ES-I3 (cell line): Measurements from ENCODE around the gene EHMT1.
"Not testable (repeated sequence)": the region's sequence is repeated elsewhere in the genome, so short reads cannot be mapped to it uniquely, and the experiment has no call there.

Experiments used
- H3K36me3 ChIP-seq: 2 replicates; pipeline ENCODE4 v1.6.1; 2013; ENCODE audit warnings: mild to moderate bottlenecking, low read length, control low read depth, moderate library complexity; ENCODE audit not compliant: insufficient read depth
- H3K4me1 ChIP-seq: 2 replicates; pipeline ENCODE4 v1.6.1; 2013; ENCODE audit warnings: mild to moderate bottlenecking, control low read depth, low read length; ENCODE audit not compliant: insufficient read depth
- H3K9ac ChIP-seq: 2 replicates; pipeline ENCODE4 v1.6.1; 2013; ENCODE audit warnings: low read depth, mild to moderate bottlenecking, low read length, moderate library complexity
- H3K9me3 ChIP-seq: 2 replicates; pipeline ENCODE4 v1.6.1; 2013; ENCODE audit warnings: mild to moderate bottlenecking, low read length, moderate library complexity; ENCODE audit not compliant: control insufficient read depth, insufficient read depth

Gene EHMT1

DNA sequence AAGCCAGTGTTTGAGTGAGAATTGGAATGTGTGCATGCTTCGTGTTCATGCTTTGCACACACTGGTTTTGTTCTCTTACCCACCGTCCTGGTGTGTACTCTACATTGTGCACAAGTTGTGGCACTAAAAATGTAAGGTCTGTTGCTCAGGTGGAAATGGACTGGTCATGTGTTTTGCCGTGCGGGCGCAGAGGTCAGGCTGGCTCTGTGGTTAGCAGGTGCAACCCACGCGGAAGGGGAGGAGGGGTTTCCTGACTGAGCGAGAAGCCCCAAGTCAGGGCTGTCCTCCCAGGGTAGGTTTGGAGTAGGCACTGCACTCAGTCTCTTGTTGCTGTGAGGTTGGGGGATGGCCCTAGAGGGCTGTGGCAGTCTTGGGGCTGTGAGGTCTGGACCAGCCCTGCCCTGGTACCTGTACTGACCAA, 86.6 kb downstream of the EHMT1 start:
- no peak overlapping the region for H3K9ac ChIP-seq
- H3K4me1 ChIP-seq: peaks cover 4% of the 10 kb centered on the region; the same call in 1 of the 2 replicates
- H3K9me3 ChIP-seq: peaks cover 15% of the 10 kb centered on the region
- no peaks in the 10 kb centered on the region; the same call in 1 of the 2 replicates for H3K36me3 ChIP-seq

GRCh38 chr9:137705906-137706305, 87.1 kb downstream of the EHMT1 start:
- Histone ChIP-seq H3K9ac (no peak overlapping the region), H3K9me3 (peaks cover 13% of the 10 kb centered on the region), H3K36me3 (no peaks in the 10 kb centered on the region; the same call in 1 of the 2 replicates), H3K4me1 (peaks cover 4% of the 10 kb centered on the region; the same call in 1 of the 2 replicates)

GRCh38 chr9:137707361-137707760, 88.6 kb downstream of the EHMT1 start:
- Histone ChIP-seq H3K9me3 (peaks cover 5% of the 10 kb centered on the region; the same call in 1 of the 2 replicates), H3K36me3 (no peaks in the 10 kb centered on the region), H3K4me1 (peaks cover 4% of the 10 kb centered on the region; the same call in 1 of the 2 replicates), H3K9ac (no peak overlapping the region)

- Histone ChIP-seq H3K9me3 (no peaks in the 10 kb centered on the region), H3K36me3 (no peaks in the 10 kb centered on the region), H3K4me1 (peaks cover 4% of the 10 kb centered on the region; the same call in 1 of the 2 replicates), H3K9ac (no peak overlapping the region)
Observed at GRCh38 chr9:137708590-137709284, 89.9 kb downstream of the EHMT1 start.

- Histone ChIP-seq H3K9me3 (peaks cover 4% of the 10 kb centered on the region; the same call in 1 of the 2 replicates), H3K36me3 (peaks cover 3% of the 10 kb centered on the region; the same call in 1 of the 2 replicates), H3K9ac (no peak overlapping the region), H3K4me1 (peaks cover 4% of the 10 kb centered on the region; the same call in 1 of the 2 replicates)
Observed at GRCh38 chr9:137709411-137710101, 90.8 kb downstream of the EHMT1 start.

DNA sequence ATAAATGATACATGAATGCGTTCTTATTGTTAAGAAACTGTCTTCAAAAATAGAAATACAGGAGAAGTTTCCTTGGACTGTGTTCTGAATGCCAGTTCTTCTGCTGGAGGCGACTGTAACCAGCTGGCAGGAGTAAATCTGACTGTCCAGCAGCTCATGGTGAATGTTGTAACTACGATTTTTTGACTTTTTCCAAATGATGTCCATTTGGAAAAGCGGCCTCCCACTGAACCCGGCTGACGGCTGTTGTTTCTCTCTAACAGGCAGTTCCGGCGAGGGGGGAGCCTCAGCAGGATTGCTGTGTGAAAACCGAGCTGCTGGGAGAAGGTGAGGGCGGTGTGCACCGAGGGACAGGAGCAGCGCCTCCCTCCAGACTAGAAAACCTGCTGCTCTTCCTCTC, 91.9 kb downstream of the EHMT1 start:
- Histone ChIP-seq H3K9me3 (peaks cover 4% of the 10 kb centered on the region; the same call in 1 of the 2 replicates), H3K4me1 (peaks cover 1% of the 10 kb centered on the region; the same call in 1 of the 2 replicates), H3K36me3 (peaks cover 10% of the 10 kb centered on the region), H3K9ac (no peak overlapping the region)

DNA sequence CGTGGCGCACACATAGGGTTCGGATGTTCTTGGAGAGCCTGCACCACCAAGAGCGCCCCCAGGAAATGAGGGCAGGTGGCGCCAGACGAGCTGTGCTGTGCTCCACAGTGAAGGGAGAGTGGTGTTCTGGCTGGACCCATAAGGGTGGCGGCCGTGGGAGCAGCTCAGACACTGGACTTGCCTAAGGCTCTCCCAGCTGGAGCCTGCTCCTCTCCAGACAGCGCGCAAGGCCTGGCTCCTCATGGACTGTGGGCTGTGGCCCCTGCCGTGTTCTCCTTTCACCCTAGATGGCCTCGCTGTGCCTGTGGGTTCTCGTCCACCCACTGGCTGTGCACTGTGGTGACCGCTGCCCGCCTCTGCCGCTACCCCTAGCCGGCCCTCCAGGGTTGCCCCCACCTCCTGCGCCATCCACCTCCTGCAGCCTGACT, 92.9 kb downstream of the EHMT1 start:
- H3K36me3 ChIP-seq: peaks cover 13% of the 10 kb centered on the region
- H3K4me1 ChIP-seq: no peaks in the 10 kb centered on the region
- peaks cover 4% of the 10 kb centered on the region; the same call in 1 of the 2 replicates for H3K9me3 ChIP-seq
- H3K9ac ChIP-seq: no peak overlapping the region

GRCh38 chr9:137715321-137715720, 96.5 kb downstream of the EHMT1 start:
- Histone ChIP-seq H3K9me3 (peaks cover 7% of the 10 kb centered on the region), H3K9ac (no peak overlapping the region), H3K36me3 (peaks cover 28% of the 10 kb centered on the region), H3K4me1 (no peaks in the 10 kb centered on the region)

DNA sequence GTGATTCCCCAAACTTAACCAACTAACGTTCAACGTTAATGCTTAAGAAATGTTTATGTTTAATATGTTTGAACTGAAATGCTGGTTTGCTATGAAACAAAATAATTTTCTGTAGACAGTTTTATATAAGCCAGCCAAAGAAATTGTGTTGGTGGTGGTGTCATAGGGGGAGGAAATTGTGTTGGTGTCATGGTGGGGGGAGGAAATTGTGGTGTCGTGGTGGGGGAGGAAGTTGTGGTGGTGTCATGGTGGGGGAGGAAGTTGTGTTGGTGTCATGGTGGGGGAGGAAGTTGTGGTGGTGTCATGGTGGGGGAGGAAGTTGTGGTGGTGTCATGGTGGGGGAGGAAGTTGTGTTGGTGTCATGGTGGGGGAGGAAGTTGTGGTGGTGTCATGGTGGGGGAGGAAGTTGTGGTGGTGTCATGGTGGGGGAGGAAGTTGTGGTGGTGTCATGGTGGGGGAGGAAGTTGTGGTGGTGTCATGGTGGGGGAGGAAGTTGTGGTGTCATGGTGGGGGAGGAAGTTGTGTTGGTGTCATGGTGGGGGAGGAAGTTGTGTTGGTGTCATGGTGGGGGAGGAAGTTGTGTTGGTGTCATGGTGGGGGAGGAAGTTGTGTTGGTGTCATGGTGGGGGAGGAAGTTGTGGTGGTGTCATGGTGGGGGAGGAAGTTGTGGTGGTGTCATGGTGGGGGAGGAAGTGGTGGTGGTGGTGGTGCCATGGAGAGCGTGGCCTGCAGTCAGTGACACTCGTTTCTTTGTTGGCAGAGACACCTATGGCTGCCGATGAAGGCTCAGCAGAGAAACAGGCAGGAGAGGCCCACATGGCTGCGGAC, 97.3 kb downstream of the EHMT1 start:
- not testable (repeated sequence) for H3K9ac ChIP-seq, H3K4me1 ChIP-seq, H3K9me3 ChIP-seq
- H3K36me3 ChIP-seq: peaks cover 31% of the 10 kb centered on the region

DNA sequence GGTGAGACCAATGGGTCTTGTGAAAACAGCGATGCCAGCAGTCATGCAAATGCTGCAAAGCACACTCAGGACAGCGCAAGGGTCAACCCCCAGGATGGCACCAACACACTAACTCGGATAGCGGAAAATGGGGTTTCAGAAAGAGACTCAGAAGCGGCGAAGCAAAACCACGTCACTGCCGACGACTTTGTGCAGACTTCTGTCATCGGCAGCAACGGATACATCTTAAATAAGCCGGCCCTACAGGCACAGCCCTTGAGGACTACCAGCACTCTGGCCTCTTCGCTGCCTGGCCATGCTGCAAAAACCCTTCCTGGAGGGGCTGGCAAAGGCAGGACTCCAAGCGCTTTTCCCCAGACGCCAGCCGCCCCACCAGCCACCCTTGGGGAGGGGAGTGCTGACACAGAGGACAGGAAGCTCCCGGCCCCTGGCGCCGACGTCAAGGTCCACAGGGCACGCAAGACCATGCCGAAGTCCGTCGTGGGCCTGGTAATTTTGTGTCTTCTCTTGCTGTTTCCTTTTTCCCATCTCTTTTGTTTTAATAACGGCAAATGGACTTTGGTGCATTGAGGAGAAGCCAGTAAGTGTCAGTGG, 98.0 kb downstream of the EHMT1 start:
- no peaks in the 10 kb centered on the region for H3K4me1 ChIP-seq
- H3K9me3 ChIP-seq: peaks cover 7% of the 10 kb centered on the region
- no peak overlapping the region for H3K9ac ChIP-seq
- H3K36me3 ChIP-seq: peaks cover 31% of the 10 kb centered on the region

GRCh38 chr9:137717776-137718327, 99.0 kb downstream of the EHMT1 start:
- Histone ChIP-seq H3K4me1 (no peaks in the 10 kb centered on the region), H3K9me3 (peaks cover 7% of the 10 kb centered on the region), H3K36me3 (peaks cover 31% of the 10 kb centered on the region), H3K9ac (no peak overlapping the region)

- H3K4me1 ChIP-seq: peaks cover 7% of the 10 kb centered on the region; the same call in 1 of the 2 replicates
- peaks cover 4% of the 10 kb centered on the region for H3K9me3 ChIP-seq
- H3K9ac ChIP-seq: no peak overlapping the region
- peaks cover 28% of the 10 kb centered on the region for H3K36me3 ChIP-seq
Observed at GRCh38 chr9:137719194-137719593, 100.4 kb downstream of the EHMT1 start.

DNA sequence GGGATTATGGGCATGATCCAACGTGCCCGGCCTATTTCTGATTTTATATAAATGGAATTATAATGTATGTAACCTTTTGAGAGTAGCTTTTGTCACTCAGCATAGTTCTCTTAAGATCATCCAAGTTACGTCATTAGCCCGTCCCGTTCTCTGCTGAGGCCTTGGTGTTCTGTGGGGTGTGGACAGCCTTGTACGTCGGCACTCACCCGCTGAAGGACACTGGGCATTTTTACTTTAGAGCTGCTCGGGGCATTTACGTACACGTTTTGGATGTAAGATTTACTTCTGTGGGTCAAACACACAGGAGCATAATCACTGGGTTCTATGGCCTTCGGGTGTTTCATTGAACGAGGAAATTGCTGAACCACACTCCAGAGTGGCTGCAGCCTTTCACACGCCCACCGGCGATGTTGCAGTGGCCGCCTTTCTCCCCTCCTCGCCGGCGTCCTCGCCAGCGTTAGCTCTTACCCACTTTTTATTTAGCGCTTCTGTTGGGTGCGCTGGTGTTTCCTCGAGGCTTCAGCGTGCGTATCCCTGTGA, 101.8 kb downstream of the EHMT1 start:
- H3K4me1 ChIP-seq: peaks cover 7% of the 10 kb centered on the region; the same call in 1 of the 2 replicates
- H3K9me3 ChIP-seq: peaks cover 3% of the 10 kb centered on the region; the same call in 1 of the 2 replicates
- no peak overlapping the region for H3K9ac ChIP-seq
- peaks cover 22% of the 10 kb centered on the region for H3K36me3 ChIP-seq
